ENCODE results near the gene DCC.
A peak's percentile ranks its signal among the peaks of the same experiment; 100 is the strongest.

The DCC gene

GRCh38 chr18:52582516-52582915, 242.5 kb downstream of the DCC start:
- Mint-ChIP-seq H3K9me3 (no peaks in the 10 kb centered on the region), H3K36me3 (ENCODE audit: low read depth) (no peaks in the 10 kb centered on the region), H3K4me1 (no peaks in the 10 kb centered on the region), H3K27ac (no peak overlapping the region), H3K4me3 (no peak overlapping the region), H3K27me3 (ENCODE audit: low read depth, poor library complexity) (no peaks in the 10 kb centered on the region)
- DNase-seq = no peak
- TF ChIP-seq CTCF (IDR thresholded peaks at IDR 0.05) = no peak

- Mint-ChIP-seq H3K27ac (no peak overlapping the region), H3K36me3 (ENCODE audit: low read depth) (no peaks in the 10 kb centered on the region), H3K4me1 (no peaks in the 10 kb centered on the region), H3K27me3 (ENCODE audit: low read depth, poor library complexity) (no peaks in the 10 kb centered on the region), H3K4me3 (no peak overlapping the region), H3K9me3 (no peaks in the 10 kb centered on the region)
- TF ChIP-seq CTCF (IDR thresholded peaks at IDR 0.05) = no peak
- no peak for DNase-seq
Measured at GRCh38 chr18:52588931-52589330, 248.9 kb downstream of the DCC start.

GRCh38 chr18:52596748-52597435, 256.9 kb downstream of the DCC start:
- peaks cover 7% of the 10 kb centered on the region for H3K27me3 Mint-ChIP-seq (ENCODE audit: low read depth, poor library complexity)
- no peaks in the 10 kb centered on the region for H3K36me3 Mint-ChIP-seq (ENCODE audit: low read depth)
- H3K4me3 Mint-ChIP-seq = no peak overlapping the region
- no peak for TF ChIP-seq CTCF (IDR thresholded peaks at IDR 0.05)
- peaks cover 18% of the 10 kb centered on the region for H3K4me1 Mint-ChIP-seq
- DNase-seq = no peak
- H3K9me3 Mint-ChIP-seq = no peaks in the 10 kb centered on the region
- peak overlapping the region; percentile 11 for H3K27ac Mint-ChIP-seq

GRCh38 chr18:52598921-52599320, 258.9 kb downstream of the DCC start:
- no peak overlapping the region for H3K4me3 Mint-ChIP-seq
- no peaks in the 10 kb centered on the region for H3K9me3 Mint-ChIP-seq
- TF ChIP-seq CTCF (IDR thresholded peaks at IDR 0.05) = no peak
- peaks cover 18% of the 10 kb centered on the region for H3K4me1 Mint-ChIP-seq
- DNase-seq = no peak
- H3K27ac Mint-ChIP-seq = no peak overlapping the region
- H3K27me3 Mint-ChIP-seq (ENCODE audit: low read depth, poor library complexity) = peaks cover 7% of the 10 kb centered on the region
- no peaks in the 10 kb centered on the region for H3K36me3 Mint-ChIP-seq (ENCODE audit: low read depth)

GRCh38 chr18:52602820-52603219, 262.8 kb downstream of the DCC start:
- Mint-ChIP-seq H3K4me3 (no peak overlapping the region), H3K36me3 (ENCODE audit: low read depth) (no peaks in the 10 kb centered on the region), H3K27ac (no peak overlapping the region), H3K4me1 (peaks cover 6% of the 10 kb centered on the region), H3K27me3 (ENCODE audit: low read depth, poor library complexity) (peaks cover 7% of the 10 kb centered on the region), H3K9me3 (no peaks in the 10 kb centered on the region)
- DNase-seq = no peak
- TF ChIP-seq CTCF (IDR thresholded peaks at IDR 0.05) = no peak

GRCh38 chr18:52605345-52605744, 265.3 kb downstream of the DCC start:
- Mint-ChIP-seq H3K4me3 (no peak overlapping the region), H3K9me3 (no peaks in the 10 kb centered on the region), H3K36me3 (ENCODE audit: low read depth) (no peaks in the 10 kb centered on the region), H3K27ac (no peak overlapping the region), H3K4me1 (no peaks in the 10 kb centered on the region), H3K27me3 (ENCODE audit: low read depth, poor library complexity) (no peaks in the 10 kb centered on the region)
- no peak for TF ChIP-seq CTCF (IDR thresholded peaks at IDR 0.05)
- DNase-seq = no peak

All from nephron progenitor cell (in vitro differentiated cells).